Mesenchymal stem cell (in vitro differentiated cells and primary cell): Measurements from ENCODE around the gene GLRA3.

Experiments used
- DNase-seq: peaks from one replicate; pipeline ENCODE4 v3.0.0-alpha.2; 2013
- H2AFZ ChIP-seq: one replicate; pipeline ENCODE4 v1.6.1; 2013; ENCODE audit warnings: low read depth, mild to moderate bottlenecking, control low read depth, inconsistent platforms, low read length, moderate library complexity
- H2AK5ac ChIP-seq: 2 replicates; pipeline ENCODE4 v1.6.1; 2013; ENCODE audit warnings: low read length, moderate library complexity, mild to moderate bottlenecking, inconsistent platforms; ENCODE audit not compliant: severe bottlenecking
- H2BK120ac ChIP-seq: one replicate; pipeline ENCODE4 v1.6.1; 2013; ENCODE audit warnings: low read depth, mild to moderate bottlenecking, inconsistent platforms, low read length, moderate library complexity
- H2BK12ac ChIP-seq, 2 experiments: one replicate each; pipeline ENCODE4 v1.6.1; 2013; ENCODE audit warnings: inconsistent platforms in 2 of 2, low read length in 2 of 2, mild to moderate bottlenecking in 2 of 2, moderate library complexity in 2 of 2, control low read depth in 1 of 2
- H2BK15ac ChIP-seq: one replicate; pipeline ENCODE4 v1.6.1; 2013; ENCODE audit warnings: mild to moderate bottlenecking, low read depth, inconsistent platforms; ENCODE audit not compliant: poor library complexity, severe bottlenecking
- H2BK5ac ChIP-seq: 2 replicates; pipeline ENCODE4 v1.6.1; 2013; ENCODE audit warnings: low read depth, mild to moderate bottlenecking, low read length, control low read depth, inconsistent platforms; ENCODE audit not compliant: poor library complexity, severe bottlenecking
- H3K14ac ChIP-seq, 2 experiments: one replicate each; pipeline ENCODE4 v1.6.1; 2013; ENCODE audit warnings: inconsistent platforms in 2 of 2, low read length in 2 of 2, control low read depth in 1 of 2, mild to moderate bottlenecking in 1 of 2, moderate library complexity in 1 of 2
- H3K18ac ChIP-seq, 2 experiments: one replicate each; pipeline ENCODE4 v1.6.1; 2013; ENCODE audit warnings: inconsistent platforms in 2 of 2, low read length in 2 of 2, control low read depth in 1 of 2, low read depth in 1 of 2, mild to moderate bottlenecking in 1 of 2
- H3K23ac ChIP-seq, 2 experiments: one replicate each; pipeline ENCODE4 v1.6.1; 2013; ENCODE audit warnings: inconsistent platforms in 2 of 2, low read length in 2 of 2, mild to moderate bottlenecking in 2 of 2, moderate library complexity in 2 of 2, control low read depth in 1 of 2
- H3K27ac ChIP-seq: 2 replicates; pipeline ENCODE4 v1.5.1; 2013; ENCODE audit warnings: mild to moderate bottlenecking, moderate library complexity, low read length, control low read depth, inconsistent platforms; ENCODE audit not compliant: poor library complexity, severe bottlenecking
- H3K27me3 ChIP-seq, 2 experiments: 2 replicates each; pipeline versions ENCODE4 v1.6.1 to v1.7.0; 2013; ENCODE audit warnings: low read length in 2 of 2, mild to moderate bottlenecking in 2 of 2, moderate library complexity in 2 of 2, control low read depth in 1 of 2, inconsistent platforms in 1 of 2; ENCODE audit not compliant: control insufficient read depth in 1 of 2, insufficient read depth in 1 of 2
- H3K36me3 ChIP-seq, 2 experiments: 2 replicates each; pipeline versions ENCODE4 v1.6.1 to v1.7.0; 2013; ENCODE audit warnings: low read length in 2 of 2, control low read depth in 1 of 2, inconsistent platforms in 1 of 2, low read depth in 1 of 2, mild to moderate bottlenecking in 1 of 2; ENCODE audit not compliant: insufficient read depth in 2 of 2, control insufficient read depth in 1 of 2
- H3K4ac ChIP-seq, 2 experiments: one replicate each; pipeline ENCODE4 v1.6.1; 2013; ENCODE audit warnings: inconsistent platforms in 2 of 2, low read length in 2 of 2, mild to moderate bottlenecking in 2 of 2, moderate library complexity in 2 of 2, control low read depth in 1 of 2, low read depth in 1 of 2
- H3K4me1 ChIP-seq: 2 replicates; pipeline ENCODE4 v1.6.1; 2013; ENCODE audit warnings: low read depth, low read length, control low read depth; ENCODE audit not compliant: control insufficient read depth, insufficient read depth
- H3K4me2 ChIP-seq: 2 replicates; pipeline ENCODE4 v1.6.1; 2013; ENCODE audit warnings: low read length, mild to moderate bottlenecking, inconsistent platforms; ENCODE audit not compliant: poor library complexity, severe bottlenecking
- H3K4me3 ChIP-seq, 2 experiments: 2 replicates each; pipeline versions ENCODE4 v1.5.1 to v1.7.0; 2013; ENCODE audit warnings: low read length in 2 of 2, mild to moderate bottlenecking in 2 of 2, control low read depth in 1 of 2, low read depth in 1 of 2; ENCODE audit not compliant: insufficient read depth in 1 of 2
- H3K79me1 ChIP-seq: replicated peaks from 2 replicates; pipeline ENCODE4 v1.6.1; 2013; ENCODE audit warnings: mild to moderate bottlenecking, control low read depth, low read length, inconsistent platforms; ENCODE audit not compliant: poor library complexity, severe bottlenecking
- H3K9ac ChIP-seq: 2 replicates; pipeline ENCODE4 v1.7.0; 2013; ENCODE audit warnings: mild to moderate bottlenecking, low read length, moderate library complexity
- H3K9me3 ChIP-seq: 2 replicates; pipeline ENCODE4 v1.7.0; 2013; ENCODE audit warnings: mild to moderate bottlenecking, low read length; ENCODE audit not compliant: control insufficient read depth
- H4K8ac ChIP-seq: one replicate; pipeline ENCODE4 v1.6.1; 2013; ENCODE audit warnings: inconsistent platforms, mild to moderate bottlenecking, low read length, moderate library complexity
- H4K91ac ChIP-seq: one replicate; pipeline ENCODE4 v1.6.1; 2013; ENCODE audit warnings: mild to moderate bottlenecking, low read length, inconsistent platforms
- WGBS: methylation state at CpG from one replicate; pipeline ENCODE4 v1.1.7; 2013; ENCODE audit warnings: mixed read lengths; 5-methylcytosine and 5-hydroxymethylcytosine counted together

Gene GLRA3

DNA sequence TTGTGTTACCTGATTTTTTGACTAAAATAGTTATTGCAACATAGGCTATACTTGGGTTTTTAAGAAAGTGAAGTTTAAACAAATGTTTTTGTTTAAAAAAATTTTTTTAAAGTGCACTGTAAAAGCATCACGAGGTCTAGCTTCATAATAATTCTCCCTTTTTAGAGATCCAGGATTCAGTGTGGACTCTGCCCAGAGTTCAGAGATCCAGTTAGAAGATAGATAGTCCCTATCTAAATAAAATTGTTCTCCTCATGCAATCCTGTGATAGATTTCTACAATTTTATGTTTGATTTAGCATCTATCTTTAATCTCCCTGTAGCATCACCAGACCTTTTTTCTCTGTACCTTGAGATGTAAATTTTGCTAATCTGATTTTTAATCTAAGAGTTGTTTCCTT is 221.3 kb downstream of the GLRA3 start:
- H3K27me3 ChIP-seq, result no peaks in the 10 kb centered on the region
- H2AK5ac ChIP-seq, result no peak overlapping the region
- no peak overlapping the region for H3K23ac ChIP-seq
- no peak overlapping the region for H4K8ac ChIP-seq
- no peak overlapping the region for H4K91ac ChIP-seq
- WGBS, result 100% methylated on average over 1 of the region's 1 CpG
- H3K18ac ChIP-seq, result no peak overlapping the region
- no peaks in the 10 kb centered on the region for H3K36me3 ChIP-seq
- H2BK15ac ChIP-seq, result no peak overlapping the region
- no peak overlapping the region for H3K4me2 ChIP-seq
- H3K14ac ChIP-seq, result no peak overlapping the region
- no peak overlapping the region for H2BK12ac ChIP-seq
- H3K27ac ChIP-seq, result no peak overlapping the region
- H3K4me3 ChIP-seq, result no peak overlapping the region
- H3K79me1 ChIP-seq, result no peaks in the 10 kb centered on the region
- no peak overlapping the region for H2AFZ ChIP-seq
- no peak overlapping the region for H2BK120ac ChIP-seq
- H3K4me1 ChIP-seq, result no peaks in the 10 kb centered on the region
- no peak overlapping the region for H3K9ac ChIP-seq
- DNase-seq, result no peak
- H2BK5ac ChIP-seq, result no peak overlapping the region
- H3K9me3 ChIP-seq, result peaks cover 8% of the 10 kb centered on the region
- no peak overlapping the region for H3K4ac ChIP-seq

DNA sequence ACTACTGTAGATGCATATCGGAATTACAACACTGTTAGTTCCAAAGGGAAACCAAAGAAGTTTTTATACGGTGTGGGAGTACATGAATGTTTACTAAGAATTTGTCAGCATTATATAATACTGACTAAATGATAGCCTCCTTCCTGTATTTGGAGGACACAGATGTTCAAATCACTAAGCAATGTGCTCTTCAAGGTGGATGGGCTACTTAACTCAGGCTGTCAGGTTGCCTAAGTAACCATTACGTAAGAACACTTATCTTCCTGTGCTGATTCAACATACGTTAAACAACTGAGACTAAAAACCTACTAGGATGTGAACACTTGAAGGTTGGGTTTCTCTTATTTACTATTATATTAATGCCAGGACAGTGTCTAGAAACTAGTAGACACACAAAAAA is 224.8 kb downstream of the GLRA3 start:
- Histone ChIP-seq H3K4me2 (no peak overlapping the region), H3K4me1 (no peaks in the 10 kb centered on the region), H3K36me3 (no peaks in the 10 kb centered on the region), H2BK12ac (no peak overlapping the region), H3K4ac (no peak overlapping the region), H3K14ac (no peak overlapping the region), H3K79me1 (no peaks in the 10 kb centered on the region), H3K9me3 (no peaks in the 10 kb centered on the region), H2BK5ac (no peak overlapping the region), H4K91ac (no peak overlapping the region), H3K4me3 (no peak overlapping the region), H2AK5ac (no peak overlapping the region), H2BK15ac (no peak overlapping the region), H3K27me3 (no peaks in the 10 kb centered on the region), H3K18ac (no peak overlapping the region), H4K8ac (no peak overlapping the region), H2AFZ (no peak overlapping the region), H2BK120ac (no peak overlapping the region), H3K9ac (no peak overlapping the region), H3K27ac (no peak overlapping the region), H3K23ac (no peak overlapping the region)
- WGBS, result 100% methylated on average over 1 of the region's 4 CpGs
- DNase-seq, result peak; percentile 80

DNA sequence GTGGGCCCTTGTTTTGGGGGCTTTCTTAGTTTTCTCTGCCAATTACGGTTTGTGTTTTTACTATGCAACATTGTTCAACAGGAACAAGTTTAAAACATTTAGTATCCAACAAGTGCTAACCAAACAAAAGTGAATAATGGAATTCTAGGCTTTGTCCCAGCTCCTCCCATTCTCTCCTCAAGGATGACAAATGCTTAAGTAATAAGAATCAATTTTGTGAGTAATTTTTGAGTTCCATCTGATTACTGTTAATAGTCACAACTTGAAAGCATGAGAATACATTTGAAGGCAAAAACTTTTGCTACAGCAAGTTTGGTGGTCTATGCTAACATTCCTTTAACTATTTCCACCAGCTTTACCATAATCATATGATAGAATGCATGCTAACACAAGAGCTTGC is 228.7 kb downstream of the GLRA3 start:
- no peak overlapping the region for H3K14ac ChIP-seq
- H3K36me3 ChIP-seq, result no peaks in the 10 kb centered on the region
- H2BK12ac ChIP-seq, result no peak overlapping the region
- no peak overlapping the region for H2BK15ac ChIP-seq
- no peak overlapping the region for H3K9ac ChIP-seq
- H3K27ac ChIP-seq, result no peak overlapping the region
- H3K9me3 ChIP-seq, result no peaks in the 10 kb centered on the region
- WGBS, result 100% methylated on average over 1 of the region's 1 CpG
- no peak overlapping the region for H3K4me3 ChIP-seq
- no peak overlapping the region for H3K18ac ChIP-seq
- no peak overlapping the region for H3K4ac ChIP-seq
- no peak overlapping the region for H2BK120ac ChIP-seq
- H3K27me3 ChIP-seq, result no peaks in the 10 kb centered on the region
- no peak for DNase-seq
- no peaks in the 10 kb centered on the region for H3K4me1 ChIP-seq
- no peak overlapping the region for H2BK5ac ChIP-seq
- no peak overlapping the region for H4K8ac ChIP-seq
- no peaks in the 10 kb centered on the region for H3K79me1 ChIP-seq
- no peak overlapping the region for H3K4me2 ChIP-seq
- no peak overlapping the region for H3K23ac ChIP-seq
- H2AK5ac ChIP-seq, result no peak overlapping the region
- no peak overlapping the region for H2AFZ ChIP-seq
- no peak overlapping the region for H4K91ac ChIP-seq

DNA sequence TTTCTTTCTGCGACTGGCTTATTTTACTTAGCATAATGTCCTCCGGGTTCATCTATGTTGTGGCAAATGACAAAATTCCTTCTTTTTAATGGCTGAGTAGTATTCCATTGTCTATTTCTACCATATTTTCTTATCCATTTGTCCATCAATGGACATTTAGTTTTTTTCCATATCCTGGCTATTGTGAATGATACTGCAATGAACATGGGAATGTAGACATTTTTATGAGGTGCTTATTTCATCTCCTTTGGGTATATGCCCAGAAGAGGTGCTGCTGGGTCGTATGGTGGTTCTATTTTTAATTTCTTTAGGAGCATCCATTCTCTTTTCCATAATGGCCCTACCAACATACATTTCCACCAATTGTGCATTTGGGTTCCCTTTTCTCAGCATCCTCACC is 230.2 kb downstream of the GLRA3 start:
- Histone ChIP-seq H2AK5ac (no peak overlapping the region), H2BK5ac (no peak overlapping the region), H2BK120ac (no peak overlapping the region), H3K36me3 (no peaks in the 10 kb centered on the region), H3K18ac (no peak overlapping the region), H3K79me1 (no peaks in the 10 kb centered on the region), H2AFZ (no peak overlapping the region), H3K27ac (no peak overlapping the region), H3K9me3 (no peaks in the 10 kb centered on the region), H3K4me1 (no peaks in the 10 kb centered on the region), H4K91ac (no peak overlapping the region), H4K8ac (no peak overlapping the region), H3K27me3 (no peaks in the 10 kb centered on the region), H3K23ac (no peak overlapping the region), H3K14ac (no peak overlapping the region), H3K4ac (no peak overlapping the region), H2BK12ac (no peak overlapping the region), H3K4me2 (no peak overlapping the region), H3K4me3 (no peak overlapping the region), H3K9ac (no peak overlapping the region), H2BK15ac (no peak overlapping the region)
- no peak for DNase-seq
- WGBS, result 100% methylated on average over 2 of the region's 3 CpGs
